Esophagus squamous epithelium (tissue), 5 donors: ENCODE results near the gene CHDH. TPM values are rescaled to one million over a fixed set of nuclear protein-coding genes. Genes with fewer than 3 reads are reported as not detected.

Source experiments
- DNase-seq: peaks from one replicate; lab custom pipeline; 2025; lab: John Stamatoyannopoulos, UW
- H3K27ac ChIP-seq, 4 donors: fragments of 200-600 bp; sonication (generic); one replicate each; pipeline ENCODE4 v1.5.1; 2016 to 2019; ENCODE audit warnings: mild to moderate bottlenecking in 1 of 4
- H3K27me3 ChIP-seq, 4 donors: fragments of 200-600 bp; sonication (generic); 1 replicate in 3 of 4; 2 replicates in 1 of 4; pipeline versions ENCODE4 v1.5.1 to v1.6.0; 2017 to 2021; ENCODE audit warnings: antibody characterized with exemption in 1 of 4
- H3K36me3 ChIP-seq, 3 donors: fragments of 200-600 bp; sonication (generic); one replicate each; pipeline ENCODE4 v1.5.1; 2016 to 2019
- H3K4me1 ChIP-seq, 3 donors: fragments of 200-600 bp; sonication (generic); one replicate each; pipeline ENCODE4 v1.5.1; 2017 to 2019
- H3K4me3 ChIP-seq, 4 donors: fragments of 200-600 bp; sonication (generic); 1 replicate in 3 of 4; 2 replicates in 1 of 4; pipeline ENCODE4 v1.5.1; 2016 to 2019; ENCODE audit warnings: mild to moderate bottlenecking in 2 of 4, moderate library complexity in 1 of 4
- H3K9me3 ChIP-seq, 3 donors: fragments of 200-600 bp; sonication (generic); one replicate each; pipeline ENCODE4 v1.5.1; 2016 to 2019
- CTCF ChIP-seq, 6 experiments: fragments of 450-650 bp in 4 of 6; fragments of 200-600 bp in 2 of 6; sonication (generic) in 2 of 6; IDR thresholded peaks; one replicate each; pipeline ENCODE4 v1.5.1; 2016 to 2019; ENCODE audit warnings: antibody characterized with exemption in 6 of 6, mild to moderate bottlenecking in 4 of 6, moderate library complexity in 4 of 6
- POLR2A ChIP-seq, 4 donors: fragments of 450-650 bp; IDR thresholded peaks; one replicate each; pipeline ENCODE4 v1.6.1; 2017; ENCODE audit warnings: antibody characterized with exemption in 4 of 4, mild to moderate bottlenecking in 4 of 4, moderate library complexity in 3 of 4
- WGBS, 2 donors: methylation state at CpG; one replicate each; pipeline ENCODE4 v1.1.5; 2018; 5-methylcytosine and 5-hydroxymethylcytosine counted together
- intact Hi-C: fragments of 100-400 bp; cut with DNase I; formaldehyde crosslinking; loops from one replicate; pipeline ENCODE4 v1.15.0; 2022
- total RNA-seq, 4 donors: library from RNA; depleted of rRNA; stranded (reverse); fragments of >200 nt; gene quantifications; one replicate each; pipeline ENCODE4 v1.1.0, GENCODE V29; 2016
- donor health status: DM: yes; HTN: yes; CAD: no.

The CHDH gene
- total RNA-seq, 4 donors from 2014 or later, result 0.92 to 2.1 (median 1.2) TPM

GRCh38 chr3:53824795-53825194, 21.4 kb downstream of the CHDH start:
- no peak for DNase-seq
- Histone ChIP-seq H3K4me1 (peaks cover 0 to 3% (median 0%) of the 10 kb centered on the region in 3 donors), H3K4me3 (no peak overlapping the region), H3K27ac (no peak overlapping the region), H3K9me3 (no peaks in the 10 kb centered on the region), H3K36me3 (no peaks in the 10 kb centered on the region), H3K27me3 (peaks cover 0 to 22% (median 0%) of the 10 kb centered on the region in 4 donors)
- WGBS, 2 donors, result 80 to 87% methylated on average over 4 of the region's 4 CpGs
- TF ChIP-seq CTCF (IDR thresholded peaks at IDR 0.05) (no peak), POLR2A (IDR thresholded peaks at IDR 0.05) (no peak)
- intact Hi-C loops, result no loop called here

- H3K27me3 ChIP-seq, result peaks cover 0 to 28% (median 0%) of the 10 kb centered on the region in 4 donors
- no peaks in the 10 kb centered on the region for H3K36me3 ChIP-seq
- no peak overlapping the region for H3K4me3 ChIP-seq
- intact Hi-C loops, result no loop called here
- DNase-seq, result no peak
- no peak for TF ChIP-seq POLR2A (IDR thresholded peaks at IDR 0.05)
- no peak for TF ChIP-seq CTCF (IDR thresholded peaks at IDR 0.05)
- WGBS, 2 donors, result 53 to 61% methylated on average over 3 to 4 of the region's 10 CpGs
- no peak overlapping the region for H3K27ac ChIP-seq
- H3K9me3 ChIP-seq, result no peaks in the 10 kb centered on the region
- peaks cover 0 to 3% (median 0%) of the 10 kb centered on the region in 3 donors for H3K4me1 ChIP-seq
Measured at GRCh38 chr3:53823956-53824657, 22.1 kb downstream of the CHDH start.

- TF ChIP-seq POLR2A (IDR thresholded peaks at IDR 0.05) (no peak), CTCF (IDR thresholded peaks at IDR 0.05) (no peak)
- Histone ChIP-seq H3K27me3 (peaks cover 0 to 28% (median 0%) of the 10 kb centered on the region in 4 donors), H3K9me3 (no peaks in the 10 kb centered on the region), H3K4me3 (no peak overlapping the region), H3K4me1 (peaks cover 0 to 3% (median 0%) of the 10 kb centered on the region in 3 donors), H3K27ac (no peak overlapping the region), H3K36me3 (no peaks in the 10 kb centered on the region)
- intact Hi-C loops, result no loop called here
- no peak for DNase-seq
- WGBS, 2 donors, result 80 to 98% methylated on average over 1 to 18 of the region's 67 CpGs
Measured at GRCh38 chr3:53823026-53823955, 22.9 kb downstream of the CHDH start.

- Histone ChIP-seq H3K36me3 (no peaks in the 10 kb centered on the region), H3K9me3 (no peaks in the 10 kb centered on the region), H3K4me1 (peaks cover 0 to 3% (median 0%) of the 10 kb centered on the region in 3 donors), H3K27me3 (peaks cover 0 to 28% (median 0%) of the 10 kb centered on the region in 4 donors), H3K27ac (no peak overlapping the region), H3K4me3 (no peak overlapping the region)
- TF ChIP-seq POLR2A (IDR thresholded peaks at IDR 0.05), result no peak
- no peak for TF ChIP-seq CTCF (IDR thresholded peaks at IDR 0.05)
- DNase-seq, result no peak
- WGBS, 2 donors, result 74% methylated on average over 4 of the region's 14 CpGs; no CpG with 5 or more reads in 1 of the 2 donors
- intact Hi-C loops, result no loop called here
Measured at GRCh38 chr3:53822331-53822741, 23.9 kb downstream of the CHDH start.
